Measurements from ENCODE around the gene PKD2. TPM values are rescaled to one million over a fixed set of nuclear protein-coding genes. Genes with fewer than 3 reads are reported as not detected.

Gene PKD2
- polyA plus RNA-seq, result 1 to 10 TPM; 5.9 to 6.3 TPM

GRCh38 chr4:88007304-88008121 lies at the start of gene PKD2:
PKD2 (plus strand) TSS chr4:88007635; CDS start chr4:88007734, 99 bp downstream.
- H3K27me3 ChIP-seq (ENCODE audit: control insufficient read depth in 1 of 2, insufficient read depth in 2 of 2, low read length in 2 of 2), result no peaks in the 10 kb centered on the region
- H3K36me3 ChIP-seq (ENCODE audit: control insufficient read depth in 2 of 2, insufficient read depth in 2 of 2, low read length in 1 of 2), result no peaks in the 10 kb centered on the region
- H3K4me1 ChIP-seq (ENCODE audit: control insufficient read depth in 2 of 2, insufficient read depth in 2 of 2, low read length in 1 of 2), result no peaks in the 10 kb centered on the region
- H3K4me3 ChIP-seq (ENCODE audit: low read depth in 1 of 2, low read length in 2 of 2), result peak within 1 kb of the TSS; percentile 74 to 94
- peak within 1 kb of the TSS; percentile 70 to 89 for H3K27ac ChIP-seq (ENCODE audit: low read depth in 2 of 2, low read length in 1 of 2)
- WGBS, 2 donors, result 0% methylated on average over 82 to 116 of the region's 116 CpGs
- H3K9me3 ChIP-seq (ENCODE audit: control insufficient read depth in 2 of 2, insufficient read depth in 1 of 2, low read depth in 1 of 2, low read length in 1 of 2), result no peaks in the 10 kb centered on the region

GRCh38 chr4:87961993-87962392 lies 45.4 kb upstream of the PKD2 start:
- peaks cover 2 to 3% of the 10 kb centered on the region in 2 donors for H3K9me3 ChIP-seq (ENCODE audit: control insufficient read depth in 2 of 2, insufficient read depth in 1 of 2, low read depth in 1 of 2, low read length in 1 of 2)
- no peak overlapping the region for H3K4me3 ChIP-seq (ENCODE audit: low read depth in 1 of 2, low read length in 2 of 2)
- no peak overlapping the region for H3K27ac ChIP-seq (ENCODE audit: low read depth in 2 of 2, low read length in 1 of 2)
- no peaks in the 10 kb centered on the region for H3K36me3 ChIP-seq (ENCODE audit: control insufficient read depth in 2 of 2, insufficient read depth in 2 of 2, low read length in 1 of 2)
- WGBS, 2 donors, result 38 to 43% methylated on average over 1 of the region's 1 CpG
- no peaks in the 10 kb centered on the region for H3K27me3 ChIP-seq (ENCODE audit: control insufficient read depth in 1 of 2, insufficient read depth in 2 of 2, low read length in 2 of 2)
- H3K4me1 ChIP-seq (ENCODE audit: control insufficient read depth in 2 of 2, insufficient read depth in 2 of 2, low read length in 1 of 2), result no peaks in the 10 kb centered on the region

- Histone ChIP-seq H3K4me1 (ENCODE audit: control insufficient read depth in 2 of 2, insufficient read depth in 2 of 2, low read length in 1 of 2) (no peaks in the 10 kb centered on the region), H3K9me3 (ENCODE audit: control insufficient read depth in 2 of 2, insufficient read depth in 1 of 2, low read depth in 1 of 2, low read length in 1 of 2) (peaks cover 2 to 3% of the 10 kb centered on the region in 2 donors), H3K27ac (ENCODE audit: low read depth in 2 of 2, low read length in 1 of 2) (no peak overlapping the region), H3K27me3 (ENCODE audit: control insufficient read depth in 1 of 2, insufficient read depth in 2 of 2, low read length in 2 of 2) (no peaks in the 10 kb centered on the region), H3K36me3 (ENCODE audit: control insufficient read depth in 2 of 2, insufficient read depth in 2 of 2, low read length in 1 of 2) (no peaks in the 10 kb centered on the region), H3K4me3 (ENCODE audit: low read depth in 1 of 2, low read length in 2 of 2) (no peak overlapping the region)
- 70 to 74% methylated on average over 5 of the region's 5 CpGs for WGBS, 2 donors
These were observed 44.9 kb upstream of the PKD2 start for GRCh38 chr4:87962398-87963146.

- no peaks in the 10 kb centered on the region for H3K4me1 ChIP-seq (ENCODE audit: control insufficient read depth in 2 of 2, insufficient read depth in 2 of 2, low read length in 1 of 2)
- H3K27me3 ChIP-seq (ENCODE audit: control insufficient read depth in 1 of 2, insufficient read depth in 2 of 2, low read length in 2 of 2), result no peaks in the 10 kb centered on the region
- no peak overlapping the region for H3K4me3 ChIP-seq (ENCODE audit: low read depth in 1 of 2, low read length in 2 of 2)
- no peak overlapping the region for H3K27ac ChIP-seq (ENCODE audit: low read depth in 2 of 2, low read length in 1 of 2)
- WGBS, 2 donors, result 90 to 92% methylated on average over 21 of the region's 21 CpGs
- H3K36me3 ChIP-seq (ENCODE audit: control insufficient read depth in 2 of 2, insufficient read depth in 2 of 2, low read length in 1 of 2), result no peaks in the 10 kb centered on the region
- H3K9me3 ChIP-seq (ENCODE audit: control insufficient read depth in 2 of 2, insufficient read depth in 1 of 2, low read depth in 1 of 2, low read length in 1 of 2), result peaks cover 2 to 3% of the 10 kb centered on the region in 2 donors
These were observed 41.9 kb upstream of the PKD2 start for GRCh38 chr4:87965501-87965975.

GRCh38 chr4:87966095-87966496 lies 41.3 kb upstream of the PKD2 start:
- H3K27ac ChIP-seq (ENCODE audit: low read depth in 2 of 2, low read length in 1 of 2), result no peak overlapping the region
- no peak overlapping the region for H3K4me3 ChIP-seq (ENCODE audit: low read depth in 1 of 2, low read length in 2 of 2)
- no peaks in the 10 kb centered on the region for H3K36me3 ChIP-seq (ENCODE audit: control insufficient read depth in 2 of 2, insufficient read depth in 2 of 2, low read length in 1 of 2)
- no peaks in the 10 kb centered on the region for H3K27me3 ChIP-seq (ENCODE audit: control insufficient read depth in 1 of 2, insufficient read depth in 2 of 2, low read length in 2 of 2)
- 95 to 96% methylated on average over 9 of the region's 9 CpGs for WGBS, 2 donors
- H3K9me3 ChIP-seq (ENCODE audit: control insufficient read depth in 2 of 2, insufficient read depth in 1 of 2, low read depth in 1 of 2, low read length in 1 of 2), result peaks cover 2 to 3% of the 10 kb centered on the region in 2 donors
- no peaks in the 10 kb centered on the region for H3K4me1 ChIP-seq (ENCODE audit: control insufficient read depth in 2 of 2, insufficient read depth in 2 of 2, low read length in 1 of 2)

GRCh38 chr4:87967193-87967592 lies 40.2 kb upstream of the PKD2 start:
- no peak overlapping the region for H3K4me3 ChIP-seq (ENCODE audit: low read depth in 1 of 2, low read length in 2 of 2)
- peaks cover 2 to 3% of the 10 kb centered on the region in 2 donors for H3K9me3 ChIP-seq (ENCODE audit: control insufficient read depth in 2 of 2, insufficient read depth in 1 of 2, low read depth in 1 of 2, low read length in 1 of 2)
- H3K36me3 ChIP-seq (ENCODE audit: control insufficient read depth in 2 of 2, insufficient read depth in 2 of 2, low read length in 1 of 2), result no peaks in the 10 kb centered on the region
- 58 to 72% methylated on average over 8 of the region's 8 CpGs for WGBS, 2 donors
- no peak overlapping the region for H3K27ac ChIP-seq (ENCODE audit: low read depth in 2 of 2, low read length in 1 of 2)
- no peaks in the 10 kb centered on the region for H3K27me3 ChIP-seq (ENCODE audit: control insufficient read depth in 1 of 2, insufficient read depth in 2 of 2, low read length in 2 of 2)
- no peaks in the 10 kb centered on the region for H3K4me1 ChIP-seq (ENCODE audit: control insufficient read depth in 2 of 2, insufficient read depth in 2 of 2, low read length in 1 of 2)

GRCh38 chr4:87970121-87970520 lies 37.3 kb upstream of the PKD2 start:
- no peaks in the 10 kb centered on the region for H3K36me3 ChIP-seq (ENCODE audit: control insufficient read depth in 2 of 2, insufficient read depth in 2 of 2, low read length in 1 of 2)
- WGBS, 2 donors, result 65 to 84% methylated on average over 2 of the region's 2 CpGs
- H3K4me3 ChIP-seq (ENCODE audit: low read depth in 1 of 2, low read length in 2 of 2), result no peak overlapping the region
- H3K4me1 ChIP-seq (ENCODE audit: control insufficient read depth in 2 of 2, insufficient read depth in 2 of 2, low read length in 1 of 2), result no peaks in the 10 kb centered on the region
- H3K27me3 ChIP-seq (ENCODE audit: control insufficient read depth in 1 of 2, insufficient read depth in 2 of 2, low read length in 2 of 2), result no peaks in the 10 kb centered on the region
- H3K9me3 ChIP-seq (ENCODE audit: control insufficient read depth in 2 of 2, insufficient read depth in 1 of 2, low read depth in 1 of 2, low read length in 1 of 2), result peaks cover 2 to 3% of the 10 kb centered on the region in 2 donors
- H3K27ac ChIP-seq (ENCODE audit: low read depth in 2 of 2, low read length in 1 of 2), result no peak overlapping the region

- 43 to 74% methylated on average over 1 of the region's 1 CpG for WGBS, 2 donors
- H3K9me3 ChIP-seq (ENCODE audit: control insufficient read depth in 2 of 2, insufficient read depth in 1 of 2, low read depth in 1 of 2, low read length in 1 of 2), result no peaks in the 10 kb centered on the region
- H3K27ac ChIP-seq (ENCODE audit: low read depth in 2 of 2, low read length in 1 of 2), result no peak overlapping the region
- H3K27me3 ChIP-seq (ENCODE audit: control insufficient read depth in 1 of 2, insufficient read depth in 2 of 2, low read length in 2 of 2), result no peaks in the 10 kb centered on the region
- H3K4me1 ChIP-seq (ENCODE audit: control insufficient read depth in 2 of 2, insufficient read depth in 2 of 2, low read length in 1 of 2), result no peaks in the 10 kb centered on the region
- H3K36me3 ChIP-seq (ENCODE audit: control insufficient read depth in 2 of 2, insufficient read depth in 2 of 2, low read length in 1 of 2), result no peaks in the 10 kb centered on the region
- H3K4me3 ChIP-seq (ENCODE audit: low read depth in 1 of 2, low read length in 2 of 2), result no peak overlapping the region
These were observed 35.6 kb upstream of the PKD2 start for GRCh38 chr4:87971866-87972265.

- Histone ChIP-seq H3K36me3 (ENCODE audit: control insufficient read depth in 2 of 2, insufficient read depth in 2 of 2, low read length in 1 of 2) (no peaks in the 10 kb centered on the region), H3K4me1 (ENCODE audit: control insufficient read depth in 2 of 2, insufficient read depth in 2 of 2, low read length in 1 of 2) (no peaks in the 10 kb centered on the region), H3K9me3 (ENCODE audit: control insufficient read depth in 2 of 2, insufficient read depth in 1 of 2, low read depth in 1 of 2, low read length in 1 of 2) (no peaks in the 10 kb centered on the region), H3K27ac (ENCODE audit: low read depth in 2 of 2, low read length in 1 of 2) (no peak overlapping the region), H3K27me3 (ENCODE audit: control insufficient read depth in 1 of 2, insufficient read depth in 2 of 2, low read length in 2 of 2) (no peaks in the 10 kb centered on the region), H3K4me3 (ENCODE audit: low read depth in 1 of 2, low read length in 2 of 2) (no peak overlapping the region)
- 29% methylated on average over 14 of the region's 14 CpGs for whole genome bisulfite sequencing, 2 donors
These were observed 33.9 kb upstream of the PKD2 start for GRCh38 chr4:87973283-87974169.

Measured in esophagus (tissue), 2 donors.